ENCODE data around the gene ZNF771.
A peak's percentile ranks its signal among the peaks of the same experiment; 100 is the strongest.

The ZNF771 gene

DNA sequence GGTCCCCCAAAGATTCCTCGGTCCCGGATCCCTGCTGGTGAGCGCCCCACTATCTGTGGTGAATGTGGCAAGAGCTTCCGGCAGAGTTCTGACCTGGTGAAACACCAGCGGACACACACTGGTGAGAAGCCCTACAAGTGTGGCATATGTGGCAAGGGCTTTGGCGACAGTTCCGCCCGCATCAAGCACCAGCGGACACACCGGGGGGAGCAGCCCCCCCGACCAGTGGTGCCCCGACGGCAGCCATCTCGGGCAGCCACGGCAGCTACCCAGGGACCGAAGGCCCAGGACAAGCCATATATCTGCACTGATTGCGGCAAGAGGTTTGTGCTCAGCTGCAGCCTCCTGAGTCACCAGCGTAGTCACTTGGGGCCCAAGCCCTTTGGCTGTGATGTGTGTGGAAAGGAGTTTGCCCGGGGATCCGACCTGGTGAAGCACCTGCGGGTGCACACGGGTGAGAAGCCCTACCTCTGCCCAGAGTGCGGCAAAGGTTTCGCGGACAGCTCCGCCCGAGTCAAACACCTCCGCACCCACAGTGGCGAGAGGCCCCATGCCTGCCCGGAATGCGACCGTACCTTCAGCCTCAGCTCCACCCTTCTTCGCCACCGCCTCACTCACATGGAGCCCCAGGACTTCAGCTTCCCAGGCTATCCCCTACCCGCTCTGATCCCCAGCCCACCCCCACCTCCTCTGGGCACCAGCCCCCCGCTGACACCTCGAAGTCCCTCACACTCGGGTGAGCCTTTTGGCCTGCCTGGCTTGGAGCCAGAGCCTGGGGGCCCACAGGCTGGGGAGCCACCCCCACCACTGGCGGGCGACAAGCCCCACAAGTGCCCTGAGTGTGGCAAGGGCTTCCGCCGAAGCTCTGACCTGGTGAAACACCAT is 9.4 kb upstream of the ZNF771 start:
- no peak for DNase-seq (ENCODE audit: extremely low spot score, insufficient read length, low read depth)
- no peak for FAIRE-seq

DNA sequence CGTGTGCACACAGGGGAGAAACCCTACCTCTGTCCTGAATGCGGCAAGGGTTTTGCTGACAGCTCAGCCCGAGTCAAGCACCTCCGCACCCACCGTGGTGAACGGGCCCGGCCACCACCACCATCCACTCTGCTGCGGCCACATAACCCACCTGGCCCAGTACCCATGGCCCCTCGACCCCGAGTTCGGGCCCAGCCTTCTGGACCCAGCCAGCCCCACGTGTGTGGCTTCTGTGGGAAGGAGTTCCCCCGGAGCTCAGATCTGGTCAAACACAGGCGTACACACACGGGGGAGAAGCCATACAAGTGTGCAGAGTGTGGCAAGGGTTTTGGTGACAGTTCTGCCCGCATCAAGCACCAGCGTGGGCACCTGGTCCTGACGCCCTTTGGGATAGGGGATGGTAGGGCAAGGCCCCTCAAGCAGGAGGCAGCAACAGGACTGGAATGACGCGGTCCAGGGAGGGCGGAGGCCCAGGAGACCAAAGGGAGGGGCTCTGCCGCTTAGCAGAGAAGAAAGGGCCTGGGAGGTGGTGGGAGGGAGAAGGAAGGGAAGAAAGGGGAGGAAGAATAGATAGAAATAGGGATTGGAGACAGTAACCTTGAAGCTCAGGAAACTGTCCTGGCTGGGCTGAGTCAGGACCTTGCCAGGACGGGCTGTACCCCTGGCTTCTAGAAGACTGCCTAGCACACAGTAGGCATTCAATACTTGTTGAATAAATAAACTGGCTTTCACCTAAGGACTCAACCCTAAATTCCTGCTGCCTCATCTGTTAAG is 8.6 kb upstream of the ZNF771 start:
- FAIRE-seq = no peak

DNA sequence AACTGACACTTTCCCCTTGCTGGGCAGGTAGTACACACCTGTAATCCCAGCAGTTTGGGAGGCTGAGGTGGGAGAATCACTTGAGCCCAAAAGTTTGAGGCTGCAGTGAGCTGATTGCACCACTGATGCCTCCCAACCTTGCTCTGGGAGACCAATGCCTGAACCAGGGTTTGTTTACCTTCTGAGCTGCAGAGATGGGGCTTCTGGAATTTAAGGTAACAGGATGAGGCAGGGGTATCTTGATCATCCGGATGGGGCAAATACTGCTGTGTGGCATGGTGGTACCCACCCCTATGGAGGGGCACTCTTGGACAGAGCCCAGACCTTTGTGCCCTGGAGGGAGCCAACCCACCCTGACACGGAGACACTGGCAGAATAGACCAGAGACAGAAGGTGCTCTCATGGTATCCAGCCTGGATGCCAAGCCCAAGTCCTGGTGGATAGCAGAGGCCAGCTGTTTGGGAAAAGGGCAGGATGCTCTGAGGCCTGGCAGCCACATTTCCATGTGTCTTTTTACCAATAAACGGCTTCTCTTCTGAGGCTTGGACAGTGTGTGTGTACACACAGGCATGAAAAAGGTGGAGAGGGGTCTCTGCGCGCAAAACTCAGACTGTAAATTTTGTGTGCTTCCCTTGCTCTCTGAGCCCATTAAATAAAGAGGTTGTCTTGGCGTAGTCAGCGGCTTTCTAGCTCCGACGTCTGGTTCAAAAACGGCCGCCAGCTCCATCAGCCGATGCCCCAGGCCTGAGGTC is 7.8 kb upstream of the ZNF771 start:
- FAIRE-seq = no peak

More for the DNA sequence above, 8.6 kb upstream of the ZNF771 start:
- DNase-seq (ENCODE audit: extremely low spot score, insufficient read length, low read depth) = no peak

GRCh38 chr16:30401768-30402425 is 5.5 kb upstream of the ZNF771 start:
- no peak for FAIRE-seq
- no peak for DNase-seq (ENCODE audit: extremely low spot score, insufficient read length, low read depth)

More for the DNA sequence above, 7.8 kb upstream of the ZNF771 start:
- no peak for DNase-seq (ENCODE audit: extremely low spot score, insufficient read length, low read depth)

GRCh38 chr16:30406795-30407101 is 658 bp upstream of the ZNF771 start:
- no peak for FAIRE-seq
- no peak for DNase-seq (ENCODE audit: extremely low spot score, insufficient read length, low read depth)

GRCh38 chr16:30407804-30408534 is 563 bp downstream of the ZNF771 start:
- no peak for DNase-seq (ENCODE audit: extremely low spot score, insufficient read length, low read depth)
- FAIRE-seq = no peak

GRCh38 chr16:30409125-30410060 is 2.0 kb downstream of the ZNF771 start:
- DNase-seq (ENCODE audit: extremely low spot score, insufficient read length, low read depth) (peak; percentile 73), FAIRE-seq (peak; percentile 76)

DNA sequence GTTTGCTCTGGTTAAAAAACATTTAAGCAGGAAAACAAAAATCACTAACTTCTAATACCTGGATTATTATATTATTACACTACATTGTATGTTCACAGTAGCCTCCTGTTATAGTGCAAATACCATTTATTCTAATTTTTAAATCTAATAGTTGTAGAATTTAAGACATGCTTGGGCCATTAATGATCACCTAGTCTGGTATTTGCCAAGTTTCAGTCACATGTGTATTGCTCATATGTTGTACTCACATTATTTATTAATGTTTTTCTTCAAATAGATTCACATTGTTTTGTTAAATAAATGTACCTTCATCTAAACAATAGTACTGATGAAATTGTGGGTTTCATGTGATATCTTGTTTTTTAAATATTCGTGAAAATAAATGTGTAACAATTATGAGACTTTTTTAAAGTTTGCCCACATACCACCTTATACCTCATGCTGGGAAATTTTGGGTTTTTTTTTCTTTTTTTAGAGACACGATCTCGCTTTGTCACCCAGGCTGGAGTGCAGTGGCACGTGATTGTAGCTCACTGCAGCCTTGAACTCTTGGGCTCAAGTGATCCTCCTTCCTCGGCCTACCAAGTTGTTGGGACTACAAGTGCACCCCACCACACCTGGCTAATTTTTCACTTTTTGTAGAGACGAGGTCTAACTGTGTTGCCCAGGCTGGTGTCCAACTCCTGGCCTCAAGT is 5.9 kb downstream of the ZNF771 start:
- DNase-seq (ENCODE audit: extremely low spot score, insufficient read length, low read depth) (no peak), FAIRE-seq (peak; percentile 21)

DNA sequence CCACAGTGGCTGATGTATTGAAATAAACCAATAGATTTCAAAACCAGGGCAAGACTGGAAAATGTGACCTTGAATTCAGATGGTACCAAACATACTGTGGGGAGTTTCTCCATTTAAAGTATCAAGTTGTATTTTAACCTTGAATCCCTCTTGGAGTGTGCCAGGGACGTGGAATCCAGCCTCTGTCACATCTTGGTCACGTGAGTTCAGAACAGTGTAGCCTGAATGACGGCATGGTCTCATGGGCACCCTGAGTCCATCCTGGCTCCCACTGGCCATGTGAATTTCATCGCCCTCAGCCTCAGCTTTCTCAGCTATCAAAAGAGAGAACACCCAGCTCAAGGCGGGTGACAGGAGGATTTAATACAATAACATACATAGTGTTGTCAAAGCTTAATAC is 6.8 kb downstream of the ZNF771 start:
- FAIRE-seq (no peak), DNase-seq (ENCODE audit: extremely low spot score, insufficient read length, low read depth) (no peak)

- no peak for DNase-seq (ENCODE audit: extremely low spot score, insufficient read length, low read depth)
- no peak for FAIRE-seq
Observed at GRCh38 chr16:30416047-30416603, 8.7 kb downstream of the ZNF771 start.

DNA sequence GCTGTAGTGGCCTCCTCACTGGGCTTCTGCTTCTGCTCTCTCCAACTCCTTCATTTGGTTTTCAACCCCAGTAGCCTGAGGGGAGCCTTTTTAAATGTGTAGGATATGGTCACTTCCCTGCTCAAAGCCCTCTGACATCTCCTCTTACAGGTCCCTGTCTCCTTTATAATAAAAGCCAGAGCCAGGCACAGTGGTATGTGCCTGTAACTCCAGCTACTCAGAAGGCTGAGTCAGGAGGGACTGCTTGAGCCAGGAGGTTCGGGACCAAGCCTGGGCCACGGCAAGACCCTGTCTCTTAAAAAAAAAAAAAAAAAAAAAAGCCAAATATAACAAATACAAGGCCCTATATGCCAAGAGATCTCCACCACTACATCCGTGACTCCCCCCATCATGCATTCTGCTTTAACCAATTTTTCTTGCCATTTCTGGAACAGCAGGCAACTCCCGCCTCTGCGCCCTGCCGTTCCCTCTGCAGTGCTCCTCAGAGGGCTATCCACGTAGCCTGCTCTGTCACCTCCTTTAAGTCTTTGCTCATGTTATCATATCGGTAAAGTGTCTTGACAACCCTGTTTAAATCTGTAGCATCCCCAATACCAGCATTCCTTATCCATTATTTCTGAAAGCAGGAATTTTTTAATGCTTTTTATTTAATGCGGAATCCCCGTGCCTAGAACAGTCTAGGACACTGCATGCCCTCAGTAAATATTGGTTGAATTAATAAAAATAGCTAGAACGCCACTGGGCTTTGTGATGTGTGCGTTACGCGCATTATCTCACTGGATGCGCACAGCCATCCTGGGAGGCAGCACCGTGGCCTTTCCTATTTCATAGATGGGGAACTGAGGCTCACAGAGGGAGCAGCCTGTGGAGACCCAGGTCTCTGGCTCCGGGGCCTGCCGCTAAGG is 9.5 kb downstream of the ZNF771 start:
- FAIRE-seq (no peak), DNase-seq (ENCODE audit: extremely low spot score, insufficient read length, low read depth) (no peak)

DNA sequence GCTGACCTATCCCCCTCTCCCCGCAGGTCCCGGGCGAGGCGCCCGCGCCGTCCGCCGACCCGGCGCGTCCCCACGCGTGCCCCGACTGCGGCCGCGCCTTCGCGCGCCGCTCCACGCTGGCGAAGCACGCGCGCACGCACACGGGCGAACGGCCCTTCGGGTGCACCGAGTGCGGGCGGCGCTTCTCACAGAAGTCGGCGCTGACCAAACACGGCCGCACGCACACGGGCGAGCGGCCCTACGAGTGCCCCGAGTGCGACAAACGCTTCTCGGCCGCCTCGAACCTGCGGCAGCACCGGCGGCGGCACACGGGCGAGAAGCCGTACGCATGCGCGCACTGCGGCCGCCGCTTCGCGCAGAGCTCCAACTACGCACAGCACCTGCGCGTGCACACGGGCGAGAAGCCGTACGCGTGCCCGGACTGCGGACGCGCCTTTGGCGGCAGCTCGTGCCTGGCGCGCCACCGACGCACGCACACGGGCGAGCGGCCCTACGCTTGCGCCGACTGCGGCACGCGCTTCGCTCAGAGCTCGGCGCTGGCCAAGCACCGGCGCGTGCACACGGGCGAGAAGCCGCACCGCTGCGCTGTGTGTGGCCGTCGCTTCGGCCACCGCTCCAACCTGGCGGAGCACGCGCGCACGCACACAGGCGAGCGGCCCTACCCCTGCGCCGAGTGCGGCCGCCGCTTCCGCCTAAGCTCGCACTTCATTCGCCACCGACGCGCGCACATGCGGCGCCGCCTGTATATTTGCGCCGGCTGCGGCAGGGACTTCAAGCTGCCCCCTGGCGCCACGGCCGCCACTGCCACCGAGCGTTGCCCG is 10.3 kb downstream of the ZNF771 start:
- peak; percentile 82 for DNase-seq (ENCODE audit: extremely low spot score, insufficient read length, low read depth)
- FAIRE-seq = peak; percentile 97

DNA sequence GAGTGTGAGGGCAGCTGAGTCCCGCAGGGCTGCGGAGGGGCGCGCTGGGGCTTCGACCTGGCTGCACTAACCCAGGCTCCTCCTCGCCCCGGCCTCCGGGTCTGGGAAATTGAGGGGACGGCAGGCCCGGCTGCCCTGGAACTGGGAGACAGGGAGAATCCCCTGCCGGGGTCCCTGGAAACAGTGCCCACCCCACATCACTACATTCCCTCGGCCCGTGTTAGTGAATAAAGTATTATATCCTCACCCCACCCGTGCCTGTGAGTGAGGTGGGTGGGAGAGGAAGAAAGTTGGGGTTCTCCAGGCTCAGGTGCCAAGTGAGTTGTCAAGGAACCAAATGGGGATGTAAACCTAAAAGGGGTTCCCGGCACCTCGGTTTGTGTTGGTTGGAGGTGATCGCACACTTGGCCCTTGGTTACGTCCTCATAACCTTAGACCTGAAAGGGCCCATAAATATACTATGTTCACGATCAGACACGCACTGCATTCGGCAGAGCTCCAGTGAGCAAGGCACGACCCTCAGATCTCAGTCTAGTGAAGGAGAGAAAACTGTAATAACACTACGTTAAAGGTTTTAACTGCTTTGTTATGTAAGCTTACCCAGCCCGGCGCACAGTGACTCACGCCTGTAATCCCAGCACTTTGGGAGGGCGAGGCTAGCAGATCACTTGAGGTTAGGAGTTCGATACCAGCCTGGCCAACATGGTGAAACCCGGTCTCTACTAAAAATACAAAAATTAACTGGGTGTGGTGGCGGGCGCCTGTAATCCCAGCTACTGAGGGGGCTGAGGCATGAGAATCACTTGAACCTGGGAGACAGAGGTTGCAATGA is 11.2 kb downstream of the ZNF771 start:
- DNase-seq (ENCODE audit: extremely low spot score, insufficient read length, low read depth) (no peak), FAIRE-seq (no peak)

GRCh38 chr16:30421010-30421409 is 13.6 kb downstream of the ZNF771 start:
- FAIRE-seq = no peak
- DNase-seq (ENCODE audit: extremely low spot score, insufficient read length, low read depth) = no peak

DNA sequence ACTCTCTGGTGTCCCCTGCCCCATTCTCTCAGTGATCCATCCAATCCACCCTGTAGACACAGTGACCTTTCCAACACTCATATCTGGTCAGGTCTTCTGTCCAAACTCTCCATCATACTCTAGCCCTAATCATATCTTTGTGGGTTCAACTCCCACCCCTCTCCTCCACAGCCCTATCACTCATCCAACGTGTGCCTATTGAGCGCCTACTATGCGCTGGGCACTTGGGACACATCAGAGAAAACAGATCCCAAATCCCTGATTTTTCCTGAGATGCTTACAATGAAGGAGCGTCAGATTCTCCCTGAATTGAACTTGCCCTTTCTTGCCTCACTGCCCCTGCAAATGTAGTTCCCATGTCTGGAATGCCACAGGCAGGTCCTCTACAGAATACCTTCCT is 20.6 kb downstream of the ZNF771 start:
- FAIRE-seq (no peak), DNase-seq (ENCODE audit: extremely low spot score, insufficient read length, low read depth) (no peak)

All from GM18507 (cell line).